HG03575 (cell line): ENCODE results near the gene KRTAP9-9.

ENCODE experiments used
- ATAC-seq: cut with Tn5 transposase; IDR thresholded peaks from one replicate; pipeline ENCODE4 v1.9.1; 2021; ENCODE audit not compliant: unreplicated experiment, insufficient number of reproducible peaks, low FRiP score; ENCODE audit errors: extremely low read depth

Gene KRTAP9-9

DNA sequence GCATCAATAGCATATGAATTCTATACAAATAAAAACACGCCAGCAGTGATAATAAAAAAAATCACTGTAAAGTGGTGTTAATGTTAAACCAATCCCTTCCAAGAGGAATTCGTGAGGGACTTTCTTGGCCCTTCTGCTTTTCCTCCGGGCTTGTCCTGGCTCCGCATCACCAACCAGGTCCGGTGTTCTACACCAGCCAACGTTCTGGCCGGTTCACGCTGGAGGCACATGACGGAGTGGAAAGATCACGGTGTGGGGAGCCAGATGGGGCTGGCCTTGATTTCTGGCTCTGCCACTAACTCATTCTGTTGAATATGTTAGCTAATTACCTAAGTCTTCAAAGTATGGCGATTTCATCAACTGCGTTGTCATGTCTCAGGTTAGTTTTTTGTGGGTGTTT, 48.9 kb downstream of the KRTAP9-9 start:
- no peak for ATAC-seq
